ENCODE results near the gene UBE2O. TPM values are rescaled to one million over a fixed set of nuclear protein-coding genes. Genes with fewer than 3 reads are reported as not detected.

The UBE2O gene
- total and polyA plus RNA-seq, 3 experiments from 2014 or later: 14.9 to 35.0 (median 33.6) TPM

- Histone ChIP-seq H3K9me3 (ENCODE audit: low read length) (no peaks in the 10 kb centered on the region), H3K4me3 (ENCODE audit: low read length) (peak overlapping the region; percentile 51), H3K4me1 (ENCODE audit: insufficient read depth, low read length) (peaks cover 42% of the 10 kb centered on the region), H3K27me3 (ENCODE audit: insufficient read depth, low read length, poor library complexity, severe bottlenecking) (no peaks in the 10 kb centered on the region), H3K27ac (ENCODE audit: low read depth, low read length) (peak overlapping the region; percentile 72), H3K36me3 (ENCODE audit: insufficient read depth, low read length) (no peaks in the 10 kb centered on the region)
- ChIA-PET POLR2A (interaction anchor here (0.6 to 2.3 kb wide), 8 partner anchors 9 to 413 kb away, joined by 3 to 9 read pairs (median 4); partner anchors contain the start of genes RHBDF2 and UBALD2), CTCF (interaction anchor here (0.7 to 2.7 kb wide), 12 partner anchors 9 to 189 kb away, joined by 3 to 15 read pairs (median 5); partner anchors contain the start of gene UBE2O)
- no peaks in the 10 kb centered on the region for H3K27me3 Mint-ChIP-seq
- H3K4me1 Mint-ChIP-seq: peaks cover 56 to 88% (median 57%) of the 10 kb centered on the region in 3 donors
- peak overlapping the region; percentile 82 to 99 (median 98) for H3K27ac Mint-ChIP-seq
- peak in 3 of 5 donors; percentile 28 to 41 (median 30) for DNase-seq
- H3K36me3 Mint-ChIP-seq: peaks cover 0 to 15% (median 0%) of the 10 kb centered on the region in 3 donors
- peaks cover 0 to 2% (median 0%) of the 10 kb centered on the region in 5 donors for H3K9me3 Mint-ChIP-seq
- H3K4me3 Mint-ChIP-seq: peak overlapping the region; percentile 78 to 92 (median 90)
These were observed 40.1 kb upstream of the UBE2O start for GRCh38 chr17:76492989-76493501.

GRCh38 chr17:76492123-76492988 is 39.4 kb upstream of the UBE2O start:
- peak overlapping the region; percentile 78 to 92 (median 90) for H3K4me3 Mint-ChIP-seq
- ChIA-PET POLR2A (interaction anchor here (0.9 to 2.3 kb wide), 5 partner anchors 10 to 227 kb away, joined by 3 to 9 read pairs (median 4); partner anchors contain the start of genes RHBDF2 and UBALD2), CTCF (interaction anchor here (1.0 to 2.7 kb wide), 9 partner anchors 10 to 190 kb away, joined by 3 to 15 read pairs (median 6); partner anchors contain the start of gene UBE2O)
- H3K36me3 Mint-ChIP-seq: peaks cover 0 to 16% (median 0%) of the 10 kb centered on the region in 3 donors
- H3K27ac Mint-ChIP-seq: peak overlapping the region; percentile 82 to 99 (median 98)
- H3K9me3 Mint-ChIP-seq: peaks cover 0 to 2% (median 0%) of the 10 kb centered on the region in 5 donors
- H3K4me1 Mint-ChIP-seq: peaks cover 51 to 84% (median 54%) of the 10 kb centered on the region in 3 donors
- H3K4me3 ChIP-seq (ENCODE audit: low read length): peak overlapping the region; percentile 51
- H3K36me3 ChIP-seq (ENCODE audit: insufficient read depth, low read length): no peaks in the 10 kb centered on the region
- no peaks in the 10 kb centered on the region for H3K27me3 ChIP-seq (ENCODE audit: insufficient read depth, low read length, poor library complexity, severe bottlenecking)
- no peaks in the 10 kb centered on the region for H3K9me3 ChIP-seq (ENCODE audit: low read length)
- DNase-seq: peak in 1 of 5 donors; percentile 30
- no peaks in the 10 kb centered on the region for H3K27me3 Mint-ChIP-seq
- H3K27ac ChIP-seq (ENCODE audit: low read depth, low read length): peak overlapping the region; percentile 72
- H3K4me1 ChIP-seq (ENCODE audit: insufficient read depth, low read length): peaks cover 35% of the 10 kb centered on the region

- ChIA-PET POLR2A (interaction anchor here (1.6 to 2.3 kb wide), 2 partner anchors 10 kb away, joined by 5 to 9 read pairs; partner anchors contain the start of gene RHBDF2), CTCF (interaction anchor here (0.9 to 1.7 kb wide), 5 partner anchors 9 to 124 kb away, joined by 3 to 5 read pairs (median 3); no protein-coding TSS in a partner anchor)
- H3K27ac Mint-ChIP-seq: peak overlapping the region; percentile 63 to 99 (median 98)
- H3K36me3 Mint-ChIP-seq: peaks cover 0 to 14% (median 0%) of the 10 kb centered on the region in 3 donors
- Histone ChIP-seq H3K9me3 (ENCODE audit: low read length) (no peaks in the 10 kb centered on the region), H3K27ac (ENCODE audit: low read depth, low read length) (no peak overlapping the region), H3K4me3 (ENCODE audit: low read length) (no peak overlapping the region), H3K27me3 (ENCODE audit: insufficient read depth, low read length, poor library complexity, severe bottlenecking) (no peaks in the 10 kb centered on the region), H3K36me3 (ENCODE audit: insufficient read depth, low read length) (no peaks in the 10 kb centered on the region), H3K4me1 (ENCODE audit: insufficient read depth, low read length) (peaks cover 31% of the 10 kb centered on the region)
- peaks cover 0 to 2% (median 0%) of the 10 kb centered on the region in 5 donors for H3K9me3 Mint-ChIP-seq
- peak in 1 of 5 donors; percentile 26 for DNase-seq
- peak overlapping the region; percentile 78 to 91 (median 87) for H3K4me3 Mint-ChIP-seq
- H3K27me3 Mint-ChIP-seq: no peaks in the 10 kb centered on the region
- H3K4me1 Mint-ChIP-seq: peaks cover 45 to 75% (median 47%) of the 10 kb centered on the region in 3 donors
These were observed 38.5 kb upstream of the UBE2O start for GRCh38 chr17:76491271-76492122.

GRCh38 chr17:76490112-76490710 is 37.3 kb upstream of the UBE2O start:
- POLR2A ChIA-PET: interaction anchor here (1.6 kb wide), 1 partner anchor 12 kb away, joined by 5 read pairs; no protein-coding TSS in a partner anchor
- peaks cover 0 to 2% (median 0%) of the 10 kb centered on the region in 5 donors for H3K9me3 Mint-ChIP-seq
- peaks cover 31% of the 10 kb centered on the region for H3K4me1 ChIP-seq (ENCODE audit: insufficient read depth, low read length)
- H3K36me3 Mint-ChIP-seq: peaks cover 0 to 14% (median 0%) of the 10 kb centered on the region in 3 donors
- no peak overlapping the region for H3K4me3 Mint-ChIP-seq
- H3K27me3 Mint-ChIP-seq: no peaks in the 10 kb centered on the region
- H3K27ac ChIP-seq (ENCODE audit: low read depth, low read length): no peak overlapping the region
- H3K4me1 Mint-ChIP-seq: peaks cover 39 to 66% (median 40%) of the 10 kb centered on the region in 3 donors
- CTCF ChIA-PET: interaction anchor here (1.0 to 1.7 kb wide), 5 partner anchors 8 to 82 kb away, joined by 3 to 7 read pairs (median 5); no protein-coding TSS in a partner anchor
- no peak for DNase-seq
- H3K27me3 ChIP-seq (ENCODE audit: insufficient read depth, low read length, poor library complexity, severe bottlenecking): no peaks in the 10 kb centered on the region
- no peak overlapping the region for H3K4me3 ChIP-seq (ENCODE audit: low read length)
- peak overlapping the region in 6 of 8 donors; percentile 47 to 99 (median 70) for H3K27ac Mint-ChIP-seq
- no peaks in the 10 kb centered on the region for H3K36me3 ChIP-seq (ENCODE audit: insufficient read depth, low read length)
- no peaks in the 10 kb centered on the region for H3K9me3 ChIP-seq (ENCODE audit: low read length)

GRCh38 chr17:76487451-76488192 is 34.7 kb upstream of the UBE2O start:
- ChIA-PET CTCF (interaction anchor here (0.6 kb wide), 1 partner anchor 18 kb away, joined by 3 read pairs; no protein-coding TSS in a partner anchor), POLR2A (no interaction called here)
- Histone ChIP-seq H3K36me3 (ENCODE audit: insufficient read depth, low read length) (no peaks in the 10 kb centered on the region), H3K4me1 (ENCODE audit: insufficient read depth, low read length) (peaks cover 13% of the 10 kb centered on the region), H3K9me3 (ENCODE audit: low read length) (no peaks in the 10 kb centered on the region), H3K27ac (ENCODE audit: low read depth, low read length) (no peak overlapping the region), H3K4me3 (ENCODE audit: low read length) (no peak overlapping the region), H3K27me3 (ENCODE audit: insufficient read depth, low read length, poor library complexity, severe bottlenecking) (no peaks in the 10 kb centered on the region)
- Mint-ChIP-seq H3K27me3 (no peaks in the 10 kb centered on the region), H3K27ac (peak overlapping the region in 2 of 8 donors; percentile 11 to 57), H3K4me1 (peaks cover 21 to 47% (median 24%) of the 10 kb centered on the region in 3 donors), H3K9me3 (no peaks in the 10 kb centered on the region), H3K36me3 (peaks cover 3 to 23% (median 4%) of the 10 kb centered on the region in 3 donors), H3K4me3 (no peak overlapping the region)
- DNase-seq: no peak

- CTCF ChIA-PET: no interaction called here
- no peaks in the 10 kb centered on the region for H3K36me3 ChIP-seq (ENCODE audit: insufficient read depth, low read length)
- H3K27ac ChIP-seq (ENCODE audit: low read depth, low read length): no peak overlapping the region
- H3K27ac Mint-ChIP-seq: peak overlapping the region in 1 of 8 donors; percentile 43
- no peak overlapping the region for H3K4me3 ChIP-seq (ENCODE audit: low read length)
- H3K4me1 Mint-ChIP-seq: peaks cover 11 to 32% (median 12%) of the 10 kb centered on the region in 3 donors
- no peaks in the 10 kb centered on the region for H3K4me1 ChIP-seq (ENCODE audit: insufficient read depth, low read length)
- peaks cover 4 to 32% (median 5%) of the 10 kb centered on the region in 3 donors for H3K36me3 Mint-ChIP-seq
- no peaks in the 10 kb centered on the region for H3K27me3 Mint-ChIP-seq
- no peak for DNase-seq
- H3K9me3 ChIP-seq (ENCODE audit: low read length): no peaks in the 10 kb centered on the region
- H3K9me3 Mint-ChIP-seq: no peaks in the 10 kb centered on the region
- no peaks in the 10 kb centered on the region for H3K27me3 ChIP-seq (ENCODE audit: insufficient read depth, low read length, poor library complexity, severe bottlenecking)
- H3K4me3 Mint-ChIP-seq: no peak overlapping the region
- POLR2A ChIA-PET: interaction anchor here (0.6 to 0.7 kb wide), 3 partner anchors 87 to 855 kb away, joined by 3 to 11 read pairs (median 3); no protein-coding TSS in a partner anchor
These were observed 32.6 kb upstream of the UBE2O start for GRCh38 chr17:76485569-76485968.

Measured in CD8-positive, alpha-beta memory T cell (primary cell).